Measurements from ENCODE around the gene AP1G2.

DNA sequence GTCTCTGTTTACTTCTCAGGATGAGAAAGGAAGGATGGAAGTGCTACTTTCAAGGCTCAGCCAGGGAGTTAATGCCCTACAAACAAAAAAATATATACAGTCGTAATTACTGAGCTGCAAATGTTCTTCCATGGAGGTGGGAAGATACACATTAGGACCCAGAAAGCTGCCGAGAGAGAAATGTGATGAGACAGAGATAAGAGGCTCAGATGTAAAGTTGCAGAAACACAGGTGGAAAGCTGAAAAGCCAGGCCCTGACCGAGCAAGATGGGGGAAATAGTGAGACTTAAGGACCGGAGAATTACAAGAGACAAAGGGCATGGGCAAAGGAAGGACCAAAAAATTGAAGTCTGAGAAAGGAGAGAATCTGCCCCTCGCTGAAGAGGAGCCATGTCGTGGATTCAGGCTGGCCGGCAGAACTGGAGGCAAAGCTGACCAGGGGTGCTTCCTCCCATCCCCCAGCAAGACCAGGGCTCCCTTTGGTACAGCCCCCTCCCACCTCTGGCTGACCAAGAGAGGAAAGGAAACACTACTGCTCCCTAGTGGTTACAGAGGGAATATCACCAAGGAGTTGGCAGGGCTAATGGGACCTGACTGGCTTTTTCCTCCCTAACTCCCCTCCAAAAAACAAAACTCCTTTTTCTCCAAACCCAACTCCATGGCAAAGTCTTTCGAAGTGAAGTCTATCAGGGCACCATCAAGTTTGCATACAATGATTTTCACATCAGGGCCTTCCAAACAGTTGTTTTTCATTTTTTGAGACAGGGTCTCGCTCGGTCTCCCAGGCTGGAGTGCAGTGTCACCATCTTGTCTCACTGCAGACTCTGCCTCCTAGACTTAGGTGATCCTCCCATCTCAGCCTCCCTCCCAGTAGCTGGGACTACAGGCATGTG is 28.1 kb downstream of the AP1G2 start:
- peak; percentile 86 for TF ChIP-seq CTCF (IDR thresholded peaks at IDR 0.05)
- no peak for TF ChIP-seq ZFX (IDR thresholded peaks at IDR 0.05; ENCODE audit: borderline replicate concordance)

Data from 22Rv1 (cell line).